K562 (cell line): ENCODE data around the gene SLC39A7. TPM values are rescaled to one million over a fixed set of nuclear protein-coding genes. Genes with fewer than 3 reads are reported as not detected.

Experiments used
- ATAC-seq: fragments of 200-7000 bp; cut with Tn5 transposase; 3 replicates; pipeline ENCODE4 v1.9.1; 2020; ENCODE audit warnings: moderate library complexity
- BruUV-seq: library from RNA; stranded (reverse); fragments of 400-500 nt; replicated peaks from 2 replicates; lab custom pipeline; 2021; lab: Mats Ljungman, UMichigan
- CTCF ChIA-PET: fragments of 300-600 bp; formaldehyde crosslinking; extraction: SDS; loops from one replicate; lab custom pipeline; 2021; ENCODE audit warnings: low intra/inter-chr PET ratio; lab: Yijun Ruan, JAX
- POLR2A ChIA-PET: fragments of 300-600, 350-650 bp; sonication (Branson Sonifier 250); formaldehyde crosslinking; extraction: SDS; loops from one replicate; lab custom pipeline; 2021; ENCODE audit warnings: antibody characterized with exemption, inconsistent platforms; lab: Yijun Ruan, JAX
- DNase-seq, 4 experiments: peaks; one replicate each; pipeline versions ENCODE4 v3.0.0 to v3.0.0-alpha.2; 2011 to 2018; ENCODE audit warnings: low spot score in 3 of 4, mixed read lengths in 3 of 4; ENCODE audit errors: extremely low read depth in 1 of 4
- FAIRE-seq: peaks from 2 replicates; lab custom pipeline; 2011; peaks lifted over from hg19 to GRCh38; lab: Jason Lieb, UNC
- H2AFZ ChIP-seq: 2 replicates; pipeline ENCODE4 v1.6.0; 2011; ENCODE audit warnings: low read depth, low read length, control low read depth, inconsistent platforms
- H3K27ac ChIP-seq: fragments of 200-600 bp; 3 replicates; pipeline ENCODE4 v1.8.0; 2011; ENCODE audit warnings: low read depth, mild to moderate bottlenecking, control low read depth, inconsistent platforms, low read length, moderate library complexity, mixed read lengths; ENCODE audit errors: extremely low read depth
- H3K27me3 ChIP-seq, 2 experiments: fragments of 300-600 bp in 1 of 2; 2 replicates in 1 of 2; 3 replicates in 1 of 2; pipeline versions ENCODE4 v1.6.0 to v1.8.0; 2011; ENCODE audit warnings: inconsistent platforms in 2 of 2, low read length in 2 of 2, mild to moderate bottlenecking in 1 of 2, mixed read lengths in 1 of 2, moderate library complexity in 1 of 2; ENCODE audit not compliant: control insufficient read depth in 2 of 2, insufficient read depth in 2 of 2
- H3K36me3 ChIP-seq: fragments of 300-600 bp; 3 replicates; pipeline ENCODE4 v1.8.0; 2011; ENCODE audit warnings: mild to moderate bottlenecking, low read length, inconsistent platforms; ENCODE audit not compliant: control insufficient read depth, insufficient read depth
- H3K4me1 ChIP-seq, 2 experiments: fragments of 200-600 bp in 1 of 2; replicated peaks in 1 of 2; 2 replicates in 1 of 2; 3 replicates in 1 of 2; pipeline versions ENCODE4 v1.5.1 to v1.8.0; 2011; ENCODE audit warnings: inconsistent platforms in 2 of 2, low read length in 2 of 2, mild to moderate bottlenecking in 1 of 2, mixed read lengths in 1 of 2, moderate library complexity in 1 of 2; ENCODE audit not compliant: control insufficient read depth in 2 of 2, insufficient read depth in 2 of 2
- H3K4me2 ChIP-seq: 2 replicates; pipeline ENCODE4 v1.6.1; 2011; ENCODE audit warnings: low read length, control low read depth, inconsistent platforms, mixed read lengths; ENCODE audit not compliant: insufficient read depth
- H3K4me3 ChIP-seq: fragments of 200-600 bp; sonication (generic), shearing (Covaris generic); 2 replicates; pipeline ENCODE4 v1.5.1; 2016; ENCODE audit warnings: control low read depth, inconsistent platforms
- H3K79me2 ChIP-seq: fragments of 200-600 bp; 3 replicates; pipeline ENCODE4 v1.8.0; 2011; ENCODE audit warnings: low read length, inconsistent platforms; ENCODE audit not compliant: control insufficient read depth, insufficient read depth
- H3K9ac ChIP-seq, 2 experiments: 2 replicates each; pipeline versions ENCODE4 v1.6.0 to v1.6.1; 2011; ENCODE audit warnings: low read depth in 2 of 2, low read length in 2 of 2, control low read depth in 1 of 2, inconsistent platforms in 1 of 2, mild to moderate bottlenecking in 1 of 2, mixed read lengths in 1 of 2; ENCODE audit not compliant: insufficient read depth in 1 of 2
- H3K9me1 ChIP-seq: one replicate; pipeline ENCODE4 v1.6.0; 2011; ENCODE audit warnings: inconsistent platforms, mild to moderate bottlenecking, low read length, moderate library complexity; ENCODE audit not compliant: control insufficient read depth, insufficient read depth
- H3K9me3 ChIP-seq: replicated peaks from 2 replicates; pipeline ENCODE4 v1.5.1; 2011; ENCODE audit warnings: low read depth, low read length, inconsistent platforms; ENCODE audit not compliant: control insufficient read depth, insufficient read depth
- H4K20me1 ChIP-seq: replicated peaks from 2 replicates; pipeline ENCODE4 v1.6.1; 2011; ENCODE audit warnings: low read length, inconsistent platforms, mixed read lengths; ENCODE audit not compliant: control insufficient read depth, insufficient read depth
- CHD1 ChIP-seq: fragments of 200-600 bp; sonication (generic); IDR thresholded peaks from one replicate; pipeline ENCODE4 v1.6.1; 2012; ENCODE audit warnings: mild to moderate bottlenecking, moderate library complexity, low read length, inconsistent platforms
- GABPB2 ChIP-seq: fragments of 250-450 bp; sonication (Bioruptor Pico); conservative IDR thresholded peaks from 2 replicates; pipeline ENCODE4 v1.5.1; 2021; ENCODE audit warnings: mild to moderate bottlenecking
- IRF1 ChIP-seq: sonication (generic); formaldehyde crosslinking; IDR thresholded peaks from 2 replicates; pipeline ENCODE4 v1.8.0; 2022; ENCODE audit warnings: missing genetic modification reagents, mild to moderate bottlenecking, borderline replicate concordance
- NR3C1 ChIP-seq: sonication (generic); formaldehyde crosslinking; IDR thresholded peaks from 2 replicates; pipeline ENCODE4 v1.8.1; 2022; ENCODE audit warnings: missing genetic modification reagents
- RFX7 ChIP-seq: fragments of 250-450 bp; sonication (Bioruptor Pico); IDR thresholded peaks from 2 replicates; pipeline ENCODE4 v1.5.1; 2021; ENCODE audit warnings: mild to moderate bottlenecking
- U2AF1 ChIP-seq: fragments of 200-400 bp; formaldehyde crosslinking; optimal IDR thresholded peaks from 2 replicates; pipeline ENCODE3; 2017; ENCODE audit warnings: mild to moderate bottlenecking, low read depth, low read length, moderate library complexity
- ZBED1 ChIP-seq: IDR thresholded peaks from 2 replicates; pipeline ENCODE4 v1.6.1; 2014
- ZNF217 ChIP-seq: sonication (generic); formaldehyde crosslinking; IDR thresholded peaks from 2 replicates; pipeline ENCODE4 v1.8.0; 2022; ENCODE audit warnings: mild to moderate bottlenecking, missing genetic modification reagents
- ZNF717 ChIP-seq: fragments of 250-450 bp; sonication (Bioruptor Pico); IDR thresholded peaks from 2 replicates; pipeline ENCODE4 v1.5.0; 2021
- WGBS: fragments of 100-300 bp; shearing (Covaris generic); methylation state at CpG from one replicate; pipeline ENCODE4 v1.1.6; 2016; ENCODE audit warnings: low coverage, mixed read lengths; ENCODE audit not compliant: insufficient coverage; ENCODE audit errors: missing lambda C conversion rate; 5-methylcytosine and 5-hydroxymethylcytosine counted together
- in situ Hi-C: fragments of 300-500 bp; cut with MboI; formaldehyde crosslinking; loops from 4 replicates; pipeline ENCODE4 v1.15.0; 2018; ENCODE audit warnings: inconsistent platforms, mixed read lengths
- intact Hi-C: fragments of 100-400 bp; cut with micrococcal nuclease; formaldehyde crosslinking; loops from 2 replicates; pipeline ENCODE4 v1.14.2; 2022
- polyA plus RNA-seq, 8 experiments: library from polyadenylated mRNA; depleted of rRNA in 4 of 8; stranded (reverse) in 5 of 8; unstranded in 3 of 8; fragments of >200 nt; fragmentation: Nextera tagmentation in 2 of 8; fragmentation: Illumina TruSeq in 1 of 8; extraction: Ambion mirVana in 2 of 8; extraction: Trizol in 1 of 8; gene quantifications; 2 replicates each; pipeline versions ENCODE4 v1.2.1 to v1.2.3, GENCODE V29; 2011 to 2014; ENCODE audit warnings: inconsistent platforms in 1 of 8, missing spikeins in 1 of 8
- total RNA-seq, 7 experiments: library from RNA; depleted of rRNA in 6 of 7; stranded (reverse); fragments of >200 nt in 6 of 7; fragmentation: Illumina TruSeq in 2 of 7; extraction: Trizol in 2 of 7; gene quantifications; 2 replicates each; pipeline versions ENCODE4 v1.2.1 to v1.2.3, GENCODE V29; 2011 to 2021; ENCODE audit warnings: low replicate concordance in 1 of 7
- TF ChIP-seq, protein P1 (sequence below): conservative IDR thresholded peaks from 2 replicates; pipeline ENCODE4 v1.6.1; 2011; ENCODE audit warnings: low read depth, mild to moderate bottlenecking, low read length; ENCODE audit not compliant: control insufficient read depth
- TF ChIP-seq, protein P2 (sequence below): sonication (generic); formaldehyde crosslinking; IDR thresholded peaks from 2 replicates; pipeline ENCODE4 v1.8.0; 2022; ENCODE audit warnings: mild to moderate bottlenecking, low read depth, missing genetic modification reagents

The SLC39A7 gene
- total and polyA plus RNA-seq, 9 of the 15 experiments (the other 6 are each of a cell fraction or from before 2014, with no cell fraction given): 21.7 to 169 (median 121) TPM

DNA sequence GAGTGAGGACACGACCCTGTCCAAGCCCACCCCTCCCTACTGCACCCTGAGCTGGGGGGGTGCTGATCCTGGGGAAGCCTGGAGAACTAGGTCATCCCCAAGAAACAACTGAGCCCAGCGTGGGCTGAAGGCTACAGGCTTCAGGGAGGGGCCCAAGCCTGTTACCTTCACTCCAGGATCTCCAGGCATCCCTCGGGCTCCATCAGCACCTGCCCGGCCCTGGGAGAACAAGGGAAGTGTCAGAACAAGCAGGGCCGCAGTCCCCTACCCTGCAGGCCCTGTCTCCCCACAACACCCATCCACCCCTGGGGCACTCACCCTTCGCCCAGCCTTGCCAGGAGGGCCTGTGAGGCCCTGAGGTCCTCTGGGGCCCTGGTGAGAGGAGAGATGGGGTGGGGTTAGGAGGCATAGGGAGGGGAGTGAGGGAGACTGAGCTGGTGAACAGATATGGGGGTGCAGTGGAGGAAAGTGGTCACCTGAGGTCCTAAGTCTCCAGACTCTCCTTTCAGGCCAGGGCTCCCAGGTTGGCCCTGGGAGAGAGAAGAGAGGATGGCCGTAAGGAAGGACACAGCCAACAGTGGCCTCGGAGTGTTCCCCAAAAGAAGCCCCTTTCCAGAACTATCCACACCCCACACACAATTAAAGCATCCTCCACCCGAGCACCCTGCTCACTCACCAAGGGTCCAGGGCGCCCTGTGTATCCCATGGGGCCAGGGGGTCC is 21.8 kb upstream of the SLC39A7 start:
- ChIA-PET CTCF (no interaction called here), POLR2A (no interaction called here)
- WGBS: 15% methylated on average over 10 of the region's 10 CpGs
- H3K79me2 ChIP-seq: no peaks in the 10 kb centered on the region
- H3K9me1 ChIP-seq: no peaks in the 10 kb centered on the region
- no peak overlapping the region for H3K4me3 ChIP-seq
- ATAC-seq (no peak), DNase-seq (no peak), FAIRE-seq (no peak)
- TF ChIP-seq GABPB2 (CRISPR knock-in tag) (no peak), NR3C1 (CRISPR knock-in tag) (no peak), CHD1 (no peak), IRF1 (CRISPR knock-in tag) (no peak), U2AF1 (no peak), ZBED1 (no peak), RFX7 (CRISPR knock-in tag) (no peak), ZNF217 (CRISPR knock-in tag) (no peak), ZNF717 (CRISPR knock-in tag) (no peak)
- TF ChIP-seq, protein P1, sequence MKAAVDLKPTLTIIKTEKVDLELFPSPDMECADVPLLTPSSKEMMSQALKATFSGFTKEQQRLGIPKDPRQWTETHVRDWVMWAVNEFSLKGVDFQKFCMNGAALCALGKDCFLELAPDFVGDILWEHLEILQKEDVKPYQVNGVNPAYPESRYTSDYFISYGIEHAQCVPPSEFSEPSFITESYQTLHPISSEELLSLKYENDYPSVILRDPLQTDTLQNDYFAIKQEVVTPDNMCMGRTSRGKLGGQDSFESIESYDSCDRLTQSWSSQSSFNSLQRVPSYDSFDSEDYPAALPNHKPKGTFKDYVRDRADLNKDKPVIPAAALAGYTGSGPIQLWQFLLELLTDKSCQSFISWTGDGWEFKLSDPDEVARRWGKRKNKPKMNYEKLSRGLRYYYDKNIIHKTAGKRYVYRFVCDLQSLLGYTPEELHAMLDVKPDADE: no peak
- TF ChIP-seq, protein P2, sequence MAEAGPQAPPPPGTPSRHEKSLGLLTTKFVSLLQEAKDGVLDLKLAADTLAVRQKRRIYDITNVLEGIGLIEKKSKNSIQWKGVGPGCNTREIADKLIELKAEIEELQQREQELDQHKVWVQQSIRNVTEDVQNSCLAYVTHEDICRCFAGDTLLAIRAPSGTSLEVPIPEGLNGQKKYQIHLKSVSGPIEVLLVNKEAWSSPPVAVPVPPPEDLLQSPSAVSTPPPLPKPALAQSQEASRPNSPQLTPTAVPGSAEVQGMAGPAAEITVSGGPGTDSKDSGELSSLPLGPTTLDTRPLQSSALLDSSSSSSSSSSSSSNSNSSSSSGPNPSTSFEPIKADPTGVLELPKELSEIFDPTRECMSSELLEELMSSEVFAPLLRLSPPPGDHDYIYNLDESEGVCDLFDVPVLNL (CRISPR knock-in tag): no peak
- H3K9ac ChIP-seq: peak overlapping the region in 1 of 2 experiments; percentile 38; a peak in 2 of 4 replicates
- H3K9me3 ChIP-seq: peaks cover 12% of the 10 kb centered on the region
- H3K36me3 ChIP-seq: no peaks in the 10 kb centered on the region
- in situ Hi-C loops: no loop called here
- H3K4me2 ChIP-seq: no peak overlapping the region
- intact Hi-C loops: no loop called here
- BruUV-seq: no TSS peak
- peaks cover 3 to 18% of the 10 kb centered on the region in 2 experiments; a peak in 4 of 5 replicates for H3K27me3 ChIP-seq
- no peaks in the 10 kb centered on the region for H4K20me1 ChIP-seq
- H2AFZ ChIP-seq: no peak overlapping the region
- no peaks in the 10 kb centered on the region for H3K4me1 ChIP-seq
- no peak overlapping the region for H3K27ac ChIP-seq
